Upper lobe of right lung (tissue), 1 donor: Measurements from ENCODE around the gene CYP4A11. TPM values are rescaled to one million over a fixed set of nuclear protein-coding genes. Genes with fewer than 3 reads are reported as not detected.
"Not testable (repeated sequence)": the region's sequence is repeated elsewhere in the genome, so short reads cannot be mapped to it uniquely, and the experiment has no call there.

Experiments used
- ATAC-seq: fragments of 200-7000 bp; cut with Tn5 transposase; one replicate; pipeline ENCODE4 v1.9.1; 2020; ENCODE audit warnings: mild to moderate bottlenecking, moderate library complexity
- DNase-seq: peaks from one replicate; pipeline ENCODE4 v3.0.0-alpha.2; 2020
- H3K27ac ChIP-seq: fragments of 200-600 bp; one replicate; pipeline ENCODE4 v1.8.0; 2022
- H3K27me3 ChIP-seq: fragments of 200-600 bp; one replicate; pipeline ENCODE4 v1.8.0; 2022; ENCODE audit warnings: mild to moderate bottlenecking
- H3K36me3 ChIP-seq: fragments of 200-600 bp; one replicate; pipeline ENCODE4 v1.8.0; 2022
- H3K4me1 ChIP-seq: fragments of 200-600 bp; one replicate; pipeline ENCODE4 v1.8.0; 2022
- H3K4me3 ChIP-seq: fragments of 200-600 bp; one replicate; pipeline ENCODE4 v1.8.0; 2022; ENCODE audit warnings: mild to moderate bottlenecking
- H3K9me3 ChIP-seq: fragments of 200-600 bp; one replicate; pipeline ENCODE4 v1.8.0; 2022
- intact Hi-C: fragments of 100-400 bp; cut with DNase I; formaldehyde crosslinking; loops from one replicate; pipeline ENCODE4 v1.11.0; 2022
- total RNA-seq: library from RNA; stranded (reverse); fragmentation: NEBNext Ultra II Directional; extraction: Animal tissue kit (Norgen Biotek cat#: 25700); gene quantifications from one replicate; pipeline ENCODE4 v1.2.1, GENCODE V29; 2021
- TF ChIP-seq, protein P1 (sequence below): fragments of 200-600 bp; IDR thresholded peaks from one replicate; pipeline ENCODE4 v1.8.0; 2022; ENCODE audit warnings: antibody characterized with exemption
- donor health status: DM: no; HTN: yes; CAD: no; lungs with severe emphysema.

The CYP4A11 gene
- total RNA-seq, 1 donor from 2014 or later, result not detected

DNA sequence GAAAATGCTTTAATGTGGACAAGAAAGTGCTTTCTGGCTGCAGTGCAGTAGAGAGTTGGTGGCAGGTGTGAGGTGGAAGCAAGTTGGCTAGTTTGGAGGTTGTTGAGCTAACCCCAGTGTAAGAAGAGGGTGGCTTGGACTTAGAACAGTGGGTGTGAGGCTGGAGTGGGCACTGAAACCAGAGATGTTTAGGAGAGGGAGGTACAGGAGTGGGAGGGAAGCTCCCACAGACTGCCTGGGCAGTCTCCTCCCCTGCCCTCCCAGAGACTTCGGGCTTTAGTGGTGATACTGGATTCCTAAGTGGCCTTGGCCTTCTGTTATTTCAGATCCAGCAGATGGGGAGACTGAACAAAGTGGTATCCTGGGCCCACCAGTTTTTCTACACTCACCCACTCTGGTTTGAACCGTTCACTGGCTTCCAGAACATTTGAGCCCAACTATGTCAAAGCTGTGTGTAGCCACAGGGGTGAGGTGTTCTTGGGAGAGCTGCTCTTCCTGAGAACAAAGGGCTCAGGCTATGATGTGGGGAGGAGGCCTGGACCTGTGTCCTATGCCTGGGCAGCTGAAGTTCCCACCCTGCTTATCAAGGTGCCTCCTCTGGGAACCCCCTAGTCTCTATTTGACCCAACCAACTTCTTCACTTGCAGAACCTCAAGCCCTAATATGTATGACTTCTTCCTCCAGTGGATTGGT is 19.9 kb upstream of the CYP4A11 start:
- H3K4me1 ChIP-seq, result no peaks in the 10 kb centered on the region
- H3K27ac ChIP-seq, result no peak overlapping the region
- ATAC-seq, result peak; percentile 30
- H3K27me3 ChIP-seq, result no peaks in the 10 kb centered on the region
- H3K36me3 ChIP-seq, result no peaks in the 10 kb centered on the region
- intact Hi-C loops, result no loop called here
- H3K4me3 ChIP-seq, result no peak overlapping the region
- no peak for DNase-seq
- H3K9me3 ChIP-seq, result no peaks in the 10 kb centered on the region
- TF ChIP-seq, protein P1, sequence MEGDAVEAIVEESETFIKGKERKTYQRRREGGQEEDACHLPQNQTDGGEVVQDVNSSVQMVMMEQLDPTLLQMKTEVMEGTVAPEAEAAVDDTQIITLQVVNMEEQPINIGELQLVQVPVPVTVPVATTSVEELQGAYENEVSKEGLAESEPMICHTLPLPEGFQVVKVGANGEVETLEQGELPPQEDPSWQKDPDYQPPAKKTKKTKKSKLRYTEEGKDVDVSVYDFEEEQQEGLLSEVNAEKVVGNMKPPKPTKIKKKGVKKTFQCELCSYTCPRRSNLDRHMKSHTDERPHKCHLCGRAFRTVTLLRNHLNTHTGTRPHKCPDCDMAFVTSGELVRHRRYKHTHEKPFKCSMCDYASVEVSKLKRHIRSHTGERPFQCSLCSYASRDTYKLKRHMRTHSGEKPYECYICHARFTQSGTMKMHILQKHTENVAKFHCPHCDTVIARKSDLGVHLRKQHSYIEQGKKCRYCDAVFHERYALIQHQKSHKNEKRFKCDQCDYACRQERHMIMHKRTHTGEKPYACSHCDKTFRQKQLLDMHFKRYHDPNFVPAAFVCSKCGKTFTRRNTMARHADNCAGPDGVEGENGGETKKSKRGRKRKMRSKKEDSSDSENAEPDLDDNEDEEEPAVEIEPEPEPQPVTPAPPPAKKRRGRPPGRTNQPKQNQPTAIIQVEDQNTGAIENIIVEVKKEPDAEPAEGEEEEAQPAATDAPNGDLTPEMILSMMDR, result no peak

GRCh38 chr1:46960250-46960649 is 19.0 kb upstream of the CYP4A11 start:
- Histone ChIP-seq H3K27ac (no peak overlapping the region), H3K4me3 (no peak overlapping the region), H3K36me3 (no peaks in the 10 kb centered on the region), H3K4me1 (no peaks in the 10 kb centered on the region), H3K27me3 (no peaks in the 10 kb centered on the region), H3K9me3 (no peaks in the 10 kb centered on the region)
- TF ChIP-seq, protein P1, result no peak
- ATAC-seq, result no peak
- intact Hi-C loops, result no loop called here
- no peak for DNase-seq

DNA sequence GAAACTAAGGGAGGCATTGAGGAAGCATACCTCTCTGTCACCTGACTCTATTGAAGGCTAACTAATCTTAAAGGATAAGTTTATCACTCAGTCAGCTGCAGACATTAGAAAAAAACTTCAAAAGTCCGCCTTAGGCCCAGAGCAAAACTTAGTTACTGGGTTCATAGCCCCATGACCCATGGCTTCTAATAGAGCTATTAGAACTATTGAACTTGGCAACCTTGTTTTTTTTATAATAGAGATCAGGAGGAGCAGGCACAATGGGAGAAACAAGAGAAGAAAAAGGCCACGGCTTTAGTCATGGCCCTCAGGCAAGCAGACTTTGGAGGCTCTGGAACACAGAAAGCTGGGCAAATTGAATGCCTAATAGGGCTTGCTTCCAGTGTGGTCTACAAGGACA is 13.8 kb upstream of the CYP4A11 start:
- H3K4me1 ChIP-seq, ATAC-seq, H3K27ac ChIP-seq, H3K36me3 ChIP-seq, H3K4me3 ChIP-seq, H3K9me3 ChIP-seq, H3K27me3 ChIP-seq, DNase-seq, intact Hi-C loops: not testable (repeated sequence)

DNA sequence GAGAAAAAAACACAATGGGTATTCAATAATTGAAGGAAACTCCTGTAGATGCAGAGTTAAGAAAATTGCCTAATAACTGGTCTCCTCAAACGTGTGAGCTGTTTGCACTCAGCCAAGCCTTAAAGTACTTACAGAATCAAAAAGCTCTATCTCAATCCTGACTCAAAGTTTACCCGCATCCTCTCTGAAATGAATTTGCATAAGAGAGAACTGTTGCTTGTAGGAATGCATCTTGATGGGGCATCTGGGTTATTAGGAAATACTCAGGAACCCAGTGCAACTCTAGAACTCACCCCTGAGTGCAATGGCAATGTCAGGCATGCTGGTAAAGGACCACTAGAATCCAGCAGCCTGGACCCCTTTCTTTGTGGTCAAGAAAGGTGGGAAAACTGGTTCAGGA is 12.6 kb upstream of the CYP4A11 start:
- intact Hi-C loops, H3K36me3 ChIP-seq, H3K9me3 ChIP-seq, H3K4me1 ChIP-seq, DNase-seq, H3K27ac ChIP-seq, H3K4me3 ChIP-seq, H3K27me3 ChIP-seq: not testable (repeated sequence)
- ATAC-seq, result peak; percentile 53

DNA sequence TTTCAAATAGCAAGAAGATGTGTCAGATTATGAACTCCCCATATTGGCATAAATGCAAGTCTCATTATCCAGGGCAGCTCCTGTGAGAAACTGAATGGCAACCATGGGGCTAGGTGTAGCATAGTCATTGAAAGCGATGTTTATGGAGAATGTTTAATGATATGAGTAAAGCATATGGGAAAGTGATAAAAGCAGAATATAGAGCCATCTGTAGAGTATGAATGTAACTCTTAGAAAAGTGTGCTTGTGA is 8.1 kb upstream of the CYP4A11 start:
- intact Hi-C loops, H3K9me3 ChIP-seq, DNase-seq, H3K4me1 ChIP-seq, H3K27me3 ChIP-seq, ATAC-seq, H3K4me3 ChIP-seq, H3K36me3 ChIP-seq, H3K27ac ChIP-seq: not testable (repeated sequence)

GRCh38 chr1:46948629-46949416 is 7.5 kb upstream of the CYP4A11 start:
- Histone ChIP-seq H3K9me3 (no peaks in the 10 kb centered on the region), H3K4me3 (no peak overlapping the region), H3K27ac (peak overlapping the region; percentile 24), H3K4me1 (no peaks in the 10 kb centered on the region), H3K36me3 (no peaks in the 10 kb centered on the region), H3K27me3 (no peaks in the 10 kb centered on the region)
- TF ChIP-seq, protein P1, result no peak
- DNase-seq (no peak), ATAC-seq (peak; percentile 94)
- intact Hi-C loops, result no loop called here

- H3K4me1 ChIP-seq, intact Hi-C loops, H3K36me3 ChIP-seq, H3K9me3 ChIP-seq, H3K27me3 ChIP-seq, DNase-seq, H3K4me3 ChIP-seq: not testable (repeated sequence)
- H3K27ac ChIP-seq, result peak overlapping the region; percentile 24
- ATAC-seq, result peak; percentile 55
These were observed 6.4 kb upstream of the CYP4A11 start for GRCh38 chr1:46947706-46948105.

DNA sequence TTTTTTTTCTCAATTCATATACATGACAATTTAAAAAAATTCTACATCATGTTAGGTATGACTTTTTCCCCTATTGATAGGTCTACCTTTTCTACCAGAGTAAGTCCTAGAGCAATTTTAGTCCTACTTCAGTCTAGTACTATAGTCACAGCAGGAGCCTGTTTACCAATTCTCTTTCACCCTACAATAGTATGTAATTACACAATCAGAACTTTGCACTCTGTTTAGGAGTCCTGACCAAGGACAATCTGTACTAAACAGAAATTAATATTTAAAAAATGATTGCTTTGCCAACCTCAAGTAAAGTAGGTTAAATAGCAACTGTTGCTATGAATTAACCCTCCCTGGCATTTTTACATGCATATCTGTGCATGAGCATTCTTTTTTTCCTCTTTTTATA is 810 bp upstream of the CYP4A11 start:
- Histone ChIP-seq H3K36me3 (no peaks in the 10 kb centered on the region), H3K4me1 (no peaks in the 10 kb centered on the region), H3K4me3 (no peak overlapping the region), H3K27ac (no peak overlapping the region), H3K27me3 (no peaks in the 10 kb centered on the region), H3K9me3 (no peaks in the 10 kb centered on the region)
- ATAC-seq, result peak; percentile 88
- no peak for DNase-seq
- TF ChIP-seq, protein P1, result no peak
- intact Hi-C loops, result no loop called here
